Activated CD8-positive, alpha-beta memory T cell treated with anti-CD3 and anti-CD28 coated beads, Interleukin-2, amount 50 U/mL, for 1 hour (primary cell): Measurements from ENCODE around the gene GNG13.
"Not testable (repeated sequence)": the region's sequence is repeated elsewhere in the genome, so short reads cannot be mapped to it uniquely, and the experiment has no call there.

Source experiments
- DNase-seq: peaks from one replicate; pipeline ENCODE4 v3.0.0-alpha.2; 2020; ENCODE audit errors: extremely low read depth

The GNG13 gene, protein sequence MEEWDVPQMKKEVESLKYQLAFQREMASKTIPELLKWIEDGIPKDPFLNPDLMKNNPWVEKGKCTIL

GRCh38 chr16:799948-800833 lies at the start of gene GNG13:
GNG13 (minus strand) TSS chr16:800734; CDS start chr16:799077, 1,657 bp downstream.
- no peak for DNase-seq

GRCh38 chr16:848510-849253 lies 48.1 kb upstream of the GNG13 start:
- DNase-seq = no peak

DNA sequence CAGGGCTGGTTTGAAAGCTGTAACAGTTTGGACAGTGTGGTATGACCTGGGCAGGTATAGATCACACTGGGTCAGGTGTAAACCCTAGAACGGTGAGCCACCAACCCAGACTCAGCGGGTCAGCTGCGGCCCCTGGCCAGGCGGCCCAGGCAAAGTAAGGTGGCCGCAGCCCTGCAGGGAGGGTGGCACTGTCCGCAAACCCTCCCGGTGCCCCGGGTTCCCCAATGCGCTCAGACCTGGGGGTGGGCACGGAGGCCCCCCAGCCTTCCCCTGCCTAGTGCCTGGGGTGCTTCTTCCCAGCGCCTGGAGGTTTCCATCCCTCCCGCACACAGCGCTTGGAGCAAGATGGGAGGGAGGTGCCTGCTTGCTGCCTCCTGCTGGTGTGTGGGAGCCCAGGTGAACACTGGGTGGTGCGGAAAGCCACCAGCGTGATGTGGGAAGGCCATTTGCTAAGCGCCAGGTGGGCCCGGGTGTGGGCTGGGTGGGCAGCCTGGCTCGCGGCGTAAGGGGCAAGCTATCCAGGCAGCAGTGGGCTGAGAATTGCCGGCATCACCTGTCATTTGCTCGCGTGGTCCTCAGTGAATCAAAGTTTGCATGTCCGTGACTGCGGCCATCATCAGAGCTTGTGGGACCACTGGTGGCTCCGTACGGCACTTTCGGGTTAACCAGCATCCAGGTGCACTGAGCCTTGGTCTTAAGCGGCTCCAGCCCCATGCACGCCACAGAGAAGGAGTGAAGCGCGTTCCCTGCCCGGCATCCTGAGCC lies 47.3 kb upstream of the GNG13 start:
- no peak for DNase-seq

- DNase-seq = no peak
Observed at GRCh38 chr16:847151-847550, 46.6 kb upstream of the GNG13 start.

GRCh38 chr16:845351-845745 lies 44.8 kb upstream of the GNG13 start:
- DNase-seq = no peak

GRCh38 chr16:844638-845350 lies 44.3 kb upstream of the GNG13 start:
- no peak for DNase-seq

DNA sequence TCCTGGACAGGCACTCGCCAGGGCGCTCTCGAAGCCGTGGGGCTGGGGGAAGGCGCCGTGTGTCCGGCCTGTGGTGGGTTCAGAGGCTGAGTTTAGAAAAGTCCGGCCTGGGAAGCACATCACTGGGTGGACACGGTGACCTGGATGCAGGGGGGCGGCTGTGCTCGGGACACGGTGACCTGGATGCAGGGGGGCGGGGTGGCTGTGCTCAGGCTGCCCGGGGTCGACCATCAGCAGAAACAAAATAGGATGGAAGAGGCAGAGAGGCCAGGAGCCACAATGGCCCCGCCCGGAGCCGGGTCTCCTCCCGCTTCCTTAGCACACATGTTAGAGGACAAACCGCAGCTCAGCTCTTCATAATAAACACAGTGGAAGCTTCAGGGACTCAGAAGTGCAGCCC lies 43.2 kb upstream of the GNG13 start:
- no peak for DNase-seq

DNA sequence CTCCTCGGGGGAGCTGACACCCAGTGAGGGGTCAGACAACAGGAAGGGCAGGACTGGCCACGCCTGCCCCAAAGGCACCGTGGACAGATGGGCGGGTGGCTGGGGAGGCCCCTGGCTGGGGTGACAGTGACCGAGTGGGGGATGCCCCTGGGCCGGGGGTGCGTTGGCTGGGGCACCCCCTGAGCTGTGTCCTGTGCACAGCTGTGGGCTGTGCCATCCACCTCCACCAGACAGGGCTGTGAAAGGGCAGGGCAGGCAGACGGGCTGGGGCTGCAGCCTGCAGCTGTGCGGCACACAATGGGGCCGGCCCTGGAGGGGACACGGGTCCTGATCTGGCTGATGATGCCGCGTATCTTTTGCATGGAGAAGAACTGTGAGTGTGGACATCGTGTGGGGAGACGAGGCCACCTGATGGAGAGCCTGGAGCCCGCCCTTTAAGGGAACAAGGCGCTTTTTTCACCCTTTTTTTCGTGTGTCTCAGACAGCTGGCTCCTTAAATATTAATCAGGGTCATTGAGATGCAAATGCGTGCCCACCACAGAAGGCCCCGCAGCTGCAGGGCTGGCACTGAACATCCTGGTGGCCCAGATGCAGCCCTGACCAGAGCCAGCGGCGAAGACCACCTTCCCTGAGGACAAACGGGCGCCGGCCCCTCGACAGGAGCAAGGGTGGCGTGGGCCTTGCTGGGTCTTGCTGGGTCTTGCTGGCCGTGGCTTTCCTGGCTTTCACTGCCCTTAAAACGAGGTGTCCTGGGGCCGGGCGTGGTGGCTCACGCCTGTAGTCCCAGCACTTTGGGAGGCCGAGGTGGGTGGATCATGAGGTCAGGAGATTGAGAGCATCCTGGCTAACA lies 42.4 kb upstream of the GNG13 start:
- no peak for DNase-seq

GRCh38 chr16:842061-842476 lies 41.5 kb upstream of the GNG13 start:
- no peak for DNase-seq

DNA sequence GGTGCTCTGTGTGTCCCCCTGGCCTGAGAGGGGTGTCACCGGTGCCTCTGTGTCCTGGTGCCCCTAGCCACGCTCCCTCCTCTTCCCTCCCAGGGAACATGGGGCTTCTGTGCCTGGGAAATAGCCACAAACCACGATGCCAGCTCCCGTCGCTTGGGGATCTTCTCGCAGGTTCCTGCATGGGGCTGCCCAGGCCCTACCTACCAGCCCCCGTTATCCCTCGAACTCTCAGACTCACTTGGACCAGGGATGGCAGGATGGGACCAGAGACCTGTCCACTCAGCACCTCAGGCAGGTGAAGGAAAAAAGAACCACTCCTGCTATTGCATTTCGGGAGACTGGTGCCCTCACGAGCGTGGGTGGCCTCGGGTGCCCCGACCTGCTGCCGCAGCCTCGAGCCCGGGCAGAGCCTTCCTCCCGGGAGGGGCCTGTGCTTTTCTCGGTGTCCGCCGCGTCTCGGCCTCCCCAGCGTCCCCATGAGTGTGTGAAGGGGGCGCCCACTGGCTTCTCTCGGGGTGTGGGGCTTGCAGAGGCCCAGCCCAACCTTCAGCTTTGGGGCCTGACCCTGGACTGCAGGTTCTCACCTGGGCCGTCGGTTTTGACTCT lies 41.0 kb upstream of the GNG13 start:
- no peak for DNase-seq

- DNase-seq = no peak
Observed at GRCh38 chr16:840561-841454, 40.3 kb upstream of the GNG13 start.

DNA sequence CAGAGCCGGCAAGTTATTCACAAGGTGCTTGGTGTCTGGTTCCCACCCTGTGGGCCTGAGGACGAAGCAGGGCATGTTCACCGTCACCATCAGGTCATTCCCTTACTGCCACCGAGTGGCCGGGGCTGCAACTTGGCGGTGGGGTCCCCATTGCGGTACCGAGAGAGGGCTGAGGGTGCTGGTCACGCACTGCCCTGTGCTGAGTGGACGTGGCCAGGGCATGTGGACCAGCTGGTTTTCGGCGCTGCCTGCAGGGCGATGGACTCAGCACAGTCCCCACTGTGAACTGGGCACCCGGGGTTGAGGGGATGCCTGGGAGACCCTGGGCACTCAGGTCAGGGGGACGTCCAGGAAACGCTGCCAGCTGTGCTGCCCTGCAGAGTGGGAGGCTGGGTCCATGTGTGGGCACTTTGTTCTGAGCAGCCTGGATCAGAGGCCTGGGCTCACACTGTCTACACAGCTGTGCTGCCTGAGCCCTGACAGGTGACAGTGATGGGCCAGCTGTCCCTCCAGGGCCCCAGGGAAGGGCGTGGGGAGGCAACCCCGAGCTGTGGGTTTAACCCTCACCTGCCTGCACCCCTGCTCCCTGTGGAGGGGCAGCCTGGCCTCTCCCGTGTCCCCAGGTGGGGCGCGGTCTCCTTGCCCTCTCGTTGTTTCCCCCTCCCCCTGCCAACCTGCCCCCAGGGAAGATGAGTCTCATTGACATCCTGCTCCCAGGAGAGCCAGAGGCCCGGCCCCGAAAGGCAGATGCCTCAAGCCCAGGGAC lies 39.3 kb upstream of the GNG13 start:
- DNase-seq = no peak

DNA sequence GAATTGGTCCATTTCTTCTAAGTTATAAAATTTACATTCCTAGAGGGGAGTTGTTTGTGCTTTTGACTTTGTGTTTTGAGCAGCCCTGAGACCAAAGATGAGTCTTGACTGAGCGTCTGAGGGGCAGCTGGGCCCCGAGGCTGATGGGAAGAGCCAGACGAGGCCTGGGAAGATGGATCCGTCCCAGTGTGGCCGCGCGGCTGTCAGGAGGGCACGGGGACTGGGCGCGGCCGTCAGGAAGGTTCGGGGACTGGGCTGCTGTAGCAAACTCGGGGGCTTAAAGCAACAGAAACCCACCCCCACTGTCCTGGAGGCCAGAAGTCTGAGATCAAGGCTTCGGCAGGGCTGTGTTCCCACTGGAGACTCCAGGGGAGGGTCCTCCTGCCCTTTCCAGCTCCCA lies 38.2 kb upstream of the GNG13 start:
- no peak for DNase-seq

DNA sequence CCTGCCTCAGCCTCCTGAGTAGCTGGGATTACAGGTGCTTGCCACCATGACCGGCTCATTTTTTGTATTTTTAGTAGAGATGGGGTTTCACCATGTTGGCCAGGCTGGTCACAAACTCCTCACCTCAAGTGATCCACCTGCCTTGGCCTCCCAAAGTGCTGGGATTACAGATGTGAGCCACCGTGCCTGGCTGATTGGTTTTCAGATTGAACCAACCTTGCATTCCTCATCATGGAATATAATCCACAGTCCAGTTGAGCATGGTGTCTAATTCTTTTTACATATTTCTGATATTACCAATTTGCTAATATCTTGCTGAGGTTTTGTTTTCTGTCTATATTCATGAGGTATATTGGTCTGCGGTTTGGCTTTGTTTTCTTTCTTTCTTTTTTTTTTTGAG lies 36.3 kb upstream of the GNG13 start:
- DNase-seq = not testable (repeated sequence)

- DNase-seq = no peak
Observed at GRCh38 chr16:836221-836620, 35.7 kb upstream of the GNG13 start.

GRCh38 chr16:835373-835772 lies 34.8 kb upstream of the GNG13 start:
- no peak for DNase-seq

- DNase-seq = no peak
Observed at GRCh38 chr16:833411-833810, 32.9 kb upstream of the GNG13 start.

GRCh38 chr16:832652-833336 lies 32.3 kb upstream of the GNG13 start:
- no peak for DNase-seq
